HepG2 (cell line): ENCODE data around the gene MRPL14. TPM values are rescaled to one million over a fixed set of nuclear protein-coding genes. Genes with fewer than 3 reads are reported as not detected.

Source experiments
- CEBPG ChIP-seq: IDR thresholded peaks from 2 replicates; pipeline ENCODE4 v1.6.1; 2016
- FOXA1 ChIP-seq, 2 experiments: fragments of 450-650 bp in 1 of 2; sonication (generic) in 1 of 2; formaldehyde crosslinking in 1 of 2; IDR thresholded peaks; 2 replicates each; pipeline versions ENCODE4 v1.4.0 to v1.6.1; 2016 to 2020; ENCODE audit warnings: missing genetic modification reagents in 1 of 2
- HNF1B ChIP-seq: sonication (generic); formaldehyde crosslinking; IDR thresholded peaks from 2 replicates; pipeline ENCODE4 v1.5.1; 2020; ENCODE audit warnings: mild to moderate bottlenecking, moderate library complexity, missing genetic modification reagents
- MXI1 ChIP-seq: IDR thresholded peaks from 3 replicates; pipeline ENCODE4 v1.6.1; 2012; ENCODE audit warnings: low read depth, low read length, inconsistent platforms, borderline replicate concordance
- RARA ChIP-seq: IDR thresholded peaks from 2 replicates; pipeline ENCODE4 v1.6.1; 2016; ENCODE audit warnings: missing genetic modification reagents, missing compliant biosample characterization
- ZNF260 ChIP-seq: sonication (generic); formaldehyde crosslinking; IDR thresholded peaks from 2 replicates; pipeline ENCODE4 v1.4.0; 2020; ENCODE audit warnings: missing genetic modification reagents, low read depth, mild to moderate bottlenecking, borderline replicate concordance
- ZNF407 ChIP-seq: sonication (generic); formaldehyde crosslinking; IDR thresholded peaks from one replicate; pipeline ENCODE4 v1.5.1; 2020; ENCODE audit warnings: mild to moderate bottlenecking, missing genetic modification reagents; ENCODE audit errors: not compliant biosample characterization
- ZNF543 ChIP-seq: sonication (generic); formaldehyde crosslinking; IDR thresholded peaks from 2 replicates; pipeline ENCODE4 v1.4.0; 2020; ENCODE audit warnings: mild to moderate bottlenecking, missing genetic modification reagents
- ZNF775 ChIP-seq: sonication (generic); formaldehyde crosslinking; IDR thresholded peaks from 2 replicates; pipeline ENCODE4 v1.4.0; 2020; ENCODE audit warnings: missing genetic modification reagents, mild to moderate bottlenecking, moderate library complexity, borderline replicate concordance
- ZNF839 ChIP-seq: sonication (generic); formaldehyde crosslinking; IDR thresholded peaks from 2 replicates; pipeline ENCODE4 v1.4.0; 2020; ENCODE audit warnings: missing genetic modification reagents, mild to moderate bottlenecking, borderline replicate concordance
- polyA plus RNA-seq, 8 experiments: library from polyadenylated mRNA; depleted of rRNA in 3 of 8; stranded (reverse) in 7 of 8; unstranded in 1 of 8; fragments of >200 nt; fragmentation: Illumina TruSeq in 4 of 8; extraction: Trizol in 4 of 8; gene quantifications; 2 replicates each; pipeline versions ENCODE4 v1.2.1 to v1.2.3, GENCODE V29; 2011 to 2016; ENCODE audit warnings: low read depth in 4 of 8, missing spikeins in 1 of 8, mixed read lengths in 1 of 8; ENCODE audit not compliant: insufficient read depth in 1 of 8
- total RNA-seq, 5 experiments: library from RNA; depleted of rRNA; stranded (reverse); fragments of >200 nt; fragmentation: Illumina TruSeq; extraction: Trizol; gene quantifications; 2 replicates each; pipeline ENCODE4 v1.2.3, GENCODE V29; 2016; ENCODE audit warnings: low read depth in 1 of 5
- TF ChIP-seq, protein P1 (sequence below): sonication (generic); formaldehyde crosslinking; IDR thresholded peaks from 2 replicates; pipeline ENCODE4 v1.4.0; 2020; ENCODE audit warnings: missing genetic modification reagents, low read depth, mild to moderate bottlenecking, borderline replicate concordance
- TF ChIP-seq, protein P2 (sequence below): sonication (generic); formaldehyde crosslinking; IDR thresholded peaks from 2 replicates; pipeline ENCODE4 v1.5.0; 2020; ENCODE audit warnings: missing genetic modification reagents
- TF ChIP-seq, protein P3 (sequence below): IDR thresholded peaks from 2 replicates; pipeline ENCODE4 v1.6.1; 2016; ENCODE audit warnings: control low read depth

MRPL14 gene
- total and polyA plus RNA-seq, 2 of the 13 experiments (the other 11 are each of a cell fraction or from before 2014, with no cell fraction given): 157 to 178 TPM

GRCh38 chr6:44156494-44157151 is 29.4 kb upstream of the MRPL14 start (continued):
- TF ChIP-seq ZNF407 (CRISPR knock-in tag): no peak
- TF ChIP-seq HNF1B (CRISPR knock-in tag): peak; percentile 96
- TF ChIP-seq ZNF260 (CRISPR knock-in tag): 0 out of 2 replicates have a peak, but pooled peaks have one; percentile 71
- TF ChIP-seq, protein P1, sequence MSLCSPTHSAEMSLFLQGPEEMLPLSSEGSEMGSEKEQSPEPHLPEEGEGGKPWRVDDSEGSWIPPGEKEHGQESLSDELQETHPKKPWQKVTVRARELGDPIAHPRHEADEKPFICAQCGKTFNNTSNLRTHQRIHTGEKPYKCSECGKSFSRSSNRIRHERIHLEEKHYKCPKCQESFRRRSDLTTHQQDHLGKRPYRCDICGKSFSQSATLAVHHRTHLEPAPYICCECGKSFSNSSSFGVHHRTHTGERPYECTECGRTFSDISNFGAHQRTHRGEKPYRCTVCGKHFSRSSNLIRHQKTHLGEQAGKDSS: peak; percentile 70; the same call in 1 of the 2 replicates
- peak; percentile 91 for TF ChIP-seq RARA
- TF ChIP-seq, protein P2, sequence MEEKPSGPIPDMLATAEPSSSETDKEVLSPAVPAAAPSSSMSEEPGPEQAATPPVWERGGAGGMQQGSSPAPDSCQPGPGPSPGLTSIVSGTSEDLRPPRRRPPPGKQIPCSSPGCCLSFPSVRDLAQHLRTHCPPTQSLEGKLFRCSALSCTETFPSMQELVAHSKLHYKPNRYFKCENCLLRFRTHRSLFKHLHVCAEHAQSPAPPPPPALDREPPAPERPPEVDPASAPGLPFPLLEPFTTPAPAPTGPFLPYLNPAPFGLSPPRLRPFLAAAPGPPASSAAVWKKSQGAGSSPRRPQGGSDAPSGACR: peak; percentile 81; the same call in 1 of the 2 replicates
- TF ChIP-seq CEBPG (CRISPR knock-in tag): peak; percentile 76; the same call in 1 of the 2 replicates
- TF ChIP-seq FOXA1 (IDR thresholded peaks at IDR 0.05): no peak
- peak; percentile 95 for TF ChIP-seq FOXA1 (CRISPR knock-in tag; IDR thresholded peaks at IDR 0.05)
- TF ChIP-seq, protein P3, sequence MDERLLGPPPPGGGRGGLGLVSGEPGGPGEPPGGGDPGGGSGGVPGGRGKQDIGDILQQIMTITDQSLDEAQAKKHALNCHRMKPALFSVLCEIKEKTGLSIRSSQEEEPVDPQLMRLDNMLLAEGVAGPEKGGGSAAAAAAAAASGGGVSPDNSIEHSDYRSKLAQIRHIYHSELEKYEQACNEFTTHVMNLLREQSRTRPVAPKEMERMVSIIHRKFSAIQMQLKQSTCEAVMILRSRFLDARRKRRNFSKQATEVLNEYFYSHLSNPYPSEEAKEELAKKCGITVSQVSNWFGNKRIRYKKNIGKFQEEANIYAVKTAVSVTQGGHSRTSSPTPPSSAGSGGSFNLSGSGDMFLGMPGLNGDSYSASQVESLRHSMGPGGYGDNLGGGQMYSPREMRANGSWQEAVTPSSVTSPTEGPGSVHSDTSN (CRISPR knock-in tag): no peak; the same call in 1 of the 2 replicates
- TF ChIP-seq ZNF543 (CRISPR knock-in tag): peak; percentile 91
- TF ChIP-seq ZNF775 (CRISPR knock-in tag): no peak
- peak; percentile 76; the same call in 1 of the 3 replicates for TF ChIP-seq MXI1
- no peak for TF ChIP-seq ZNF839
